Stimulated activated CD4-positive, alpha-beta T cell treated with anti-CD3 and anti-CD28 coated beads, Interleukin-1b, Interleukin-23, amount 100 ng/mL, for 1 hour (primary cell): ENCODE data around the gene ADAM22.

Experiments used
- DNase-seq, 2 donors: peaks; one replicate each; pipeline ENCODE4 v3.0.0-alpha.2; 2020; ENCODE audit warnings: low read depth in 2 of 2

Gene ADAM22

GRCh38 chr7:88041583-88041982 is 107.5 kb downstream of the ADAM22 start:
- no peak for DNase-seq

DNA sequence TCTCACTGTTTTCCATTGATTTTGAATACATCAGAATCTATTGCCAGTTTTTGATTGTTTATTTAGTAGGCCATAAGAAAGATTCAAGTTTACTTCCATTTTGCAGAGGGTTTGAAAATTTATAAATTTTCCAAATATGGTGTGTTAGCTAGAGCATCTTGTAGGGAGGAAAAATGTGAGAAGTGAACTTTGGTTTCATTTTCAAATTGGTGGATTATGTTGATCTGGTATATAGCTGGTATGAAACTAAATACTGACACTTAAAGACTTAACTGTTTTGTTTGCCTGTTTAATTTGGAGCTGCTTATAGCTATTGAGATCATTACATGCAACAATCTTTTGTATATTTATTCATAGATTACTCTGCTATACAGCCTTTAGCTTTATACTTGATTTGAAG is 108.1 kb downstream of the ADAM22 start:
- no peak for DNase-seq

GRCh38 chr7:88042803-88043202 is 108.8 kb downstream of the ADAM22 start:
- DNase-seq = no peak

GRCh38 chr7:88044069-88044468 is 110.0 kb downstream of the ADAM22 start:
- DNase-seq = no peak

DNA sequence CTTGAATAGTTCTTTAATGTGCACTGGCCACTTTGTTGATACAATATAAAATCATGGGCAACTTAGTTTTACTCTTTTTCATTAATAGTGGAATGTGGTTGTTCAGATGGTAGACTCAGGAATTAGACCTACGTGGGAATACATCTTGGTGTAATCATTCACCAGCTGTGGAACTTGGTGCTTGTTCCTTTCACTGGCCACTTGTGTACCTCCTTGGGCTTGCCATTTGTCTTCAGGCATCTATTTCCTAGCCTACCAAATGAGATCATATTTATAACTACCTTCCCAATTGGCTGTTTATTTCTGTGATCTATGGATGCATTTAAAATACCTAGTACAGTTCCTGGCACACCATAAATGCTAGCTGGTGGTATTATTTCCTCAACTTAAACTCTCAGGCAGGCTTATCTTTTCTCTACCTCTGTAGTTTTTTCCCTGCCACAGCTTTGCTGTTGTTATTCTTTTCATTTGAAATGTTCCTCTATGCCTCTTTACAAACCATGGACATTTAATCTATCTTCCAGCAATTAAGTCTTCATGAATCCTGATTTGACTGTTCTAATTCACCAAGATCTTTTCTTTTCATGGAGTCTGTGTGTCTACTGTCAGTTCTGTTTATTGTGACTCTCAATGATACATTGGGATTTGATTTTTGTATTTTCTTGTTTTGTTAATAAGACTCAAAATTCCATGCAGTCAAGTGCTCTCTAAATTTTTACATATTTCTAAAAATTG is 113.0 kb downstream of the ADAM22 start:
- DNase-seq = no peak

GRCh38 chr7:88057655-88058054 is 123.6 kb downstream of the ADAM22 start:
- DNase-seq = no peak

DNA sequence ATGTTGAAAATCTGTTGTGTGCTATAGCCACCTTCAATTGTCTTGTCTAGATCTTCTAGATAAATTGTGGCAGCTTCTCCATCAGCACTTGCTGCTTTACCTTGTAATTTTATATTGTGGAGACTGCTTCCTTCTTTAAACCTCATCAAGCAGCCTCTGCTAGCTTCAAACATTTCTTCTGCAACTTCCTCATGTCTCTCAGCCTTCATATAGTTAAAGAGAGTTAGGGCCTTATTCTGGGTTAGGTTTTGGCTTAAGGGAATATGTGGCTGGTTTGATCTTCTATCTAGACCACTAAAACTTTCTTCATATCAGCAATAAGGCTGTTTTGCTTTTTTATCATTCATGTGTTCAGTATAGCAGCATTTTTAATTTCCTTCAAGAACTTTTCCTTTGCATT is 128.2 kb downstream of the ADAM22 start:
- no peak for DNase-seq

GRCh38 chr7:88069093-88069492 is 135.0 kb downstream of the ADAM22 start:
- no peak for DNase-seq

DNA sequence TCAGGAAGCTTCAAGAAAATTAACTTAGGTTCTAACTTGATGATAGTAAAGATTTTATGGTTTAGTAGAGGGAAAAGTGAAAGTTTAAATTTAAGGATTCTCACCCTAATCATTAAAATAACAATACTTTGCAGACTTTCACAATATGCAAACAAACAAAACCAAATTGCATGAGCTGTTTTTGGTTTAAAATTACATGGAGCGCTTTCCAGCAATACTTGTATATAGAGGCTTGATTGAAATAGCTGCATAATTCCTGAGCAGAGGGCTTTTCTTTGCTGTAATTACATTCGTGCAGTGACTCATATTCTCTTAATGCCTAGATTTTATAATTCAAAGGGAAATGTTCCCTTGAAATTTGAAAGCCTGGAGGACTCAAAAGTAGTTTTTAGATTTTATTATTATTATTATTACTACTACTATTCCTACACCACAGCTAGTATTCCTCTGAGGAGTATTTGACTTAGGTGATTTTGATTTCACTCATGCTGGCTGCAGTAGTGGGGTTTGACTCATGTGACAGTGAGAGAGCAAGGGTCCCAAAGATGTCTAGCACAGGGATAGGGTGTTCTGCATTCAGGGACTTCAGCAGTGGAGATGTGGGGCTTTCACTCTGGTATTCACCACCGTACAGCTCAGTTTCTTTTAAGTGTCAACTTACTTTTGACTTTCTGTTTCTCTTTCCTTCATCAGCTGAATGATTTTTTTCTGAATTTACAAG is 138.1 kb downstream of the ADAM22 start:
- DNase-seq = no peak

GRCh38 chr7:88072715-88073055 is 138.6 kb downstream of the ADAM22 start:
- no peak for DNase-seq

- no peak for DNase-seq
These were observed 139.6 kb downstream of the ADAM22 start for GRCh38 chr7:88073626-88074025.

DNA sequence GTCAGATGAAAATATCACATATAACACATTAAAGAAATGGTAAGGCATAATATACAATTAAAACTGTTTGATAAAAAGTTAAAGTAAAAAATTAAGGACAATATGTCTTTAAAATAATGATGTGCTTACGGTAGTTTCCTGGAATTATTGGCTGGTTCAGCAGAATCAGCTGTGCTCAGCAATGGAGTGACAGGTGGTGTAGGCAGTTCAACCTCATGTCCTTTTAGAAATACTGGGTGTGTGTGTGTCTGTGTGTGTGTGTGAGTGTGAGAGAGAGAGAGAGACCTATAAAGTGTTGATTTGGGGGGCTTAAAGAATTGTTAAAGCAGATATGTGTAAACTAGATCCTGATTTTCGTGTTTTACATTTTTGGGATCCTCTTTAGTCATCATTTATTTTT is 141.2 kb downstream of the ADAM22 start:
- DNase-seq = no peak

DNA sequence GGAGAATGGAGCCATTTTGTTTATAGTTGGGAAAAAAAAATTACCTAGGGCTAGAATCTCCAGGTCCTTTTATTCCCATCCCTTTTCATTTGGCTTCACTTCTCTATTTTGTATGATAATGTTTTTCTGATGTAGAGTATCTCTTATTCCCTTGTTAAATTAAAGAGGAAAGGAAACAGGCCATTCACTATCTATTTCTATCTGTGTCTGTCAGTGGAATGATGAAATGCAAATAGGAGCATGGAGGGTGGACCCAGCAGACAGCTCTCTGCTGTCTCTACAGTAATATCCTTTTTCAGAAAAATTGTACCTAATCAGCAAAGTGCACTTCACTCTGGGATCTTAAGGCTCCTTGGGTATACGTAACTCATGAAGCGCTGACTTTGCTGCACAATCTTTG is 149.8 kb downstream of the ADAM22 start:
- DNase-seq = no peak

GRCh38 chr7:88089561-88089960 is 155.5 kb downstream of the ADAM22 start:
- no peak for DNase-seq

GRCh38 chr7:88090240-88090639 is 156.2 kb downstream of the ADAM22 start:
- DNase-seq = no peak

- no peak for DNase-seq
These were observed 156.6 kb downstream of the ADAM22 start for GRCh38 chr7:88090671-88091070.

DNA sequence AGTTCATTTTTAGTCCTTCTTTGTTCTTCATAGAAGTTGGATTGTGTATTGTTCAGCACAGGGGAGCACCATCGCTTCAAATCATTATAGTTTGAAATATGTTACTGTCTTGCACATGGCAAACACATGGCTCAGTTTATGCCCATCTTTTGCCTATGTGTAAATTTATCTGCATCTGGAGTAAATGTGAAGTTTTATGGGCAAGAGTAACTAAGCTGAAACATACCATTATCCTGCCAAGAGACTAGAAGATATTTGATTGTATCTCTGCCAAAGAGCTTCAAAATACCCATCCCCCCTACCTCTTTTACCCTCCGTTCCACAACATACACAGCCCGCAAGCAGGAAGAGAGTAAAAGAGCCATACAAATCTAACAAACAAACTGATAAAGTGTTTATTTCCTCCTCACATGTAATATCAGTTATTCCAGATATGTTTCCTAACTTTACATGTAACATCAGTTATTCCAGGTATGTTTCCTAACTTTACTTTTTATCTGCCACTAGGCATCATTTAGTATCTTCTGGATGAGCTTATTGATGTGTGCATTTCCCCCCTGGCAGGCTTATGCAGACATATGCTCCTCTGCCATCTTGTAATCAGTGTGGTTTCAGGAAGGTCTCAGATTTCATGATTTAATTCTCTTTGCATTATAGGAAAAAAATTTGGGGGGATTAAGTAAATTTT is 158.1 kb downstream of the ADAM22 start:
- no peak for DNase-seq

GRCh38 chr7:88092676-88092999 is 158.6 kb downstream of the ADAM22 start:
- no peak for DNase-seq

DNA sequence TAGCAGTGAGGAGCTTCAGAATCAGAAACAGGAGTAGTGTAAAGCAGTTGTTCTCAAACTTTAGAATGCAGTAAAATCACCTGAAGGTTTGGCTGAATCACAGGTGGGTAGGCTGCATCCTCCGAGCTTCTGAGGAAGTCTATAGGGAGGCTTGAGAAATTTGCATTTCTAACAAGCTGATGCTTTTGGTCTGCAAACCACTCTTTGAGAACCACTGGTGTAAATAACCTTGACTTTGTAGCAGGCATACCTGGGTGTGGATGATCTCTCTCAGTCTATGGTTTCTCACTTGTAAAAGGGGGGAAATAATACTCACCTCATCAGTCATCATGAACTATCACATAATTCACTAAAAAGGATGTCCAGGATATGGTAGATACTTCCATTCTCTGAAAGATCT is 167.7 kb downstream of the ADAM22 start:
- DNase-seq = no peak

DNA sequence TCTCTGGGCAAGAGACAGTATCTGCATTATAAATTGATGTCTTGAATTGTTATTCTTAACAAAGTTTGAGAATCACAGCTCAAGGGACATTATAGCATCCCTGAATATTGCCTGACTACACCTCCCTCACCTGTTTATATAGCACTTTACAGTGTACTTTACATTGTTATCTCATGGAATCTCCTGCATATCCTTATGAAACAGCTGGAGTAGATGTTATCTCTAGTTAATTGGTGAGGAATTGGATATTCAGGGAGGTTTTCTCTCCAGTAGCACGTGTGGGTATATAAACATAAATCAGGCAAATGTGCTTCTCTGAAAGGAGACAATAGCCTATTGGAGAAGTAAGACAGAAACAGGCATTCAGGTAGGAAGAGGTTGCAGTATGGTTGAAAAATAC is 168.6 kb downstream of the ADAM22 start:
- DNase-seq = no peak

- DNase-seq = no peak
These were observed 170.7 kb downstream of the ADAM22 start for GRCh38 chr7:88104732-88105131.

- DNase-seq = no peak
These were observed 171.2 kb downstream of the ADAM22 start for GRCh38 chr7:88105231-88105630.

DNA sequence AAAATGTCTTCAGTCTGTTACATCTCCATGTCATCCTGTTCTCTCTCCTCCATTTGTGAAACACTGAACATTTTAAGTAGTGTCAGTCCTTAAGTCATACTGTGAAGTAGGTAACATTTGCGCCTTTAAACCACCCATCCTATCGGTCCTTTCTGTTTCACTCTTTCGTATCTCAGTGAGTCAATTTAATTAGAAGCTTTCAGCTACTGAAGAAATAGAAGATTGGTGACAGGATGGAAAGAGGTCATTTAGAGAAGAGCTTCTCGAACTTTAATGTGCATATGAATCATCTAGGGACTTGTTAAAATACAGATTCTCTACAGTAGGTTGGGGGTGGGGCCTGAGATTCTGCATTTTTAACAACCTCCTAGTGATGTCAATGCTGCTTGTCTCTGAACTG is 172.4 kb downstream of the ADAM22 start:
- no peak for DNase-seq
